DMS 273 (cell line): Measurements from ENCODE around the gene ATP8B2.
A peak's percentile ranks its signal among the peaks of the same experiment; 100 is the strongest.
"Not testable (repeated sequence)": the region's sequence is repeated elsewhere in the genome, so short reads cannot be mapped to it uniquely, and the experiment has no call there.

ENCODE experiments used
- DNase-seq: peaks from one replicate; lab custom pipeline; 2025; ENCODE audit not compliant: unreplicated experiment; lab: John Stamatoyannopoulos, UW

Gene ATP8B2, protein sequence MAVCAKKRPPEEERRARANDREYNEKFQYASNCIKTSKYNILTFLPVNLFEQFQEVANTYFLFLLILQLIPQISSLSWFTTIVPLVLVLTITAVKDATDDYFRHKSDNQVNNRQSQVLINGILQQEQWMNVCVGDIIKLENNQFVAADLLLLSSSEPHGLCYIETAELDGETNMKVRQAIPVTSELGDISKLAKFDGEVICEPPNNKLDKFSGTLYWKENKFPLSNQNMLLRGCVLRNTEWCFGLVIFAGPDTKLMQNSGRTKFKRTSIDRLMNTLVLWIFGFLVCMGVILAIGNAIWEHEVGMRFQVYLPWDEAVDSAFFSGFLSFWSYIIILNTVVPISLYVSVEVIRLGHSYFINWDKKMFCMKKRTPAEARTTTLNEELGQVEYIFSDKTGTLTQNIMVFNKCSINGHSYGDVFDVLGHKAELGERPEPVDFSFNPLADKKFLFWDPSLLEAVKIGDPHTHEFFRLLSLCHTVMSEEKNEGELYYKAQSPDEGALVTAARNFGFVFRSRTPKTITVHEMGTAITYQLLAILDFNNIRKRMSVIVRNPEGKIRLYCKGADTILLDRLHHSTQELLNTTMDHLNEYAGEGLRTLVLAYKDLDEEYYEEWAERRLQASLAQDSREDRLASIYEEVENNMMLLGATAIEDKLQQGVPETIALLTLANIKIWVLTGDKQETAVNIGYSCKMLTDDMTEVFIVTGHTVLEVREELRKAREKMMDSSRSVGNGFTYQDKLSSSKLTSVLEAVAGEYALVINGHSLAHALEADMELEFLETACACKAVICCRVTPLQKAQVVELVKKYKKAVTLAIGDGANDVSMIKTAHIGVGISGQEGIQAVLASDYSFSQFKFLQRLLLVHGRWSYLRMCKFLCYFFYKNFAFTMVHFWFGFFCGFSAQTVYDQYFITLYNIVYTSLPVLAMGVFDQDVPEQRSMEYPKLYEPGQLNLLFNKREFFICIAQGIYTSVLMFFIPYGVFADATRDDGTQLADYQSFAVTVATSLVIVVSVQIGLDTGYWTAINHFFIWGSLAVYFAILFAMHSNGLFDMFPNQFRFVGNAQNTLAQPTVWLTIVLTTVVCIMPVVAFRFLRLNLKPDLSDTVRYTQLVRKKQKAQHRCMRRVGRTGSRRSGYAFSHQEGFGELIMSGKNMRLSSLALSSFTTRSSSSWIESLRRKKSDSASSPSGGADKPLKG

DNA sequence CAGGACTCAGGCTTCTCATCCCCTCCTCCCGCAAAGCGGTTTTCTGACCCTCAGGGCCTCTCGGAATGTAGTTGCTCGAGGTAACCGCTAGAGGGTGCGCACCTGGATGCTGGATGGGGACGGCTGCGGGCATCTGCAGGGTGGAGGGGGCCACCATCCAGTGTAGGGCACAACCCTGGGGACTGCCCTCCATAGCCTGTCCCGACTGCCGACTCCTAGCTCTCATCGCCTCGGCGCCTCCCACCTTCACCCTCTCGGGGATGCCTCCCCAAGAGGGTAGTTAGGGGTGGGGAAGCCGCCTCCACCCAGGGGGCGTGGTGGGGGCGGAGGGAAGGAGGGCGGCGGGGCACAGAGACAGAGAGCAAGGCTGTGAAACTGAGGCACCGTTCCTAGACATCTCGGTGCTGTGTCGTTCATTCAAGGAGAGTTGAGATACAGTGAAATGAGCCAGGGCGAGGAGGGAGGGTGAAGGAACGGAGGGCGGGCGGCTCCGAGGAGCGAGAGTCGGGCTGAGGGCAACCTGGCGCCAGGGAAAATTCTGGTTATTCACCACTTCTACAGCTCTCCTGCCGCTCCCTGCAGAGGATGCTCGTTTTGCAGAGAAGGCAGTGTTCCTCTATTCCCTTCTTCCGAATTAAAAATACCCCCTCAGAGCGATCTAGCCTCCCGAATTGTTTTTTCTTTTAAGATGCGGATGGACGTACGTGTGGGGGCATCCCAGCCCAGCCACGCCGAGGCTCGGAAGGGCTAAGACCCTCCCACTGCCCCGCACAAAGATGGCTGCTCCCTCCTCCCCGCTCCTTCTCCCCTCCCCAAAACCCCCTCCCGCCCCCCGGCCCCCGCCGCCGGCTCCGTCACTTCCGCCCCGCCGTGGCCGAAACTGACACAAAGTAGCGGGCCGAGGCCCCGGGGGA is at the start of gene ATP8B2:
Gene ATP8B2, plus strand, starts transcription at position 857 of the 914 bp plus-strand sequence. CDS start 2,617 bp downstream, outside the sequence.
- peak; percentile 92 for DNase-seq

GRCh38 chr1:154276797-154277196 is 48.5 kb upstream of the ATP8B2 start:
- DNase-seq = peak; percentile 20

DNA sequence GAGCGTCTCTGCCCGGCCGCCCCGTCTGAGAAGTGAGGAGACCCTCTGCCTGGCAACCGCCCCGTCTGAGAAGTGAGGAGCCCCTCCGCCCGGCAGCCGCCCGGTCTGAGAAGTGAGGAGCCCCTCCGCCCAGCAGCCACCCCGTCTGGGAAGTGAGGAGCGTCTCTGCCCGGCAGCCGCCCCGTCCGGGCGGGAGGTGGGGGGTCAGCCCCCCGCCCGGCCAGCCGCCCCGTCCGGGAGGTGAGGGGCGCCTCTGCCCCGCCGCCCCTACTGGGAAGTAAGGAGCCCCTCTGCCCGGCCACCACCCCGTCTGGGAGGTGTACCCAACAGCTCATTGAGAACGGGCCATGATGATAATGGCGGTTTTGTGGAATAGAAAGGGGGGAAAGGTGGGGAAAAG is 37.7 kb upstream of the ATP8B2 start:
- not testable (repeated sequence) for DNase-seq

DNA sequence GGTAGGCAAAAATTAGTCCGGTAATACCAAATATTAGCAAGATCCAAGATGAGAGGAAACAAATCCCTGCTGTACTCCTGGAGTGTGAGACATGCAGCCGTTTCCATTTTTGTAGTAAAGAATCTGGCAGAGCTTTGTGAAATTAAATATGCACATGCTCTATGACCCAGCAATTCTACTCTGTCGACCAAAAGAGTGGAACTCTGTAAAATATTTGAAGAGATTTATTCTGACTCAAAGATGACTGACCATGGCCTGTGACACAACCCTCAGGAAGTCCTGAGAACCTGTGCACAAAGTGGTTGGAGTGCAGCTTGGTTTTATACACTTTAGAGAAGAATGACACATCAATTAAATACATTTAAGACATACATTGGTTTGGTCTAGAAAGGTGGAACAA is 36.7 kb upstream of the ATP8B2 start:
- DNase-seq = no peak

GRCh38 chr1:154290921-154291320 is 34.4 kb upstream of the ATP8B2 start:
- no peak for DNase-seq

- DNase-seq = peak; percentile 17
Measured at GRCh38 chr1:154295408-154296235, 29.7 kb upstream of the ATP8B2 start.

GRCh38 chr1:154301582-154301981 is 23.7 kb upstream of the ATP8B2 start:
- DNase-seq = no peak

DNA sequence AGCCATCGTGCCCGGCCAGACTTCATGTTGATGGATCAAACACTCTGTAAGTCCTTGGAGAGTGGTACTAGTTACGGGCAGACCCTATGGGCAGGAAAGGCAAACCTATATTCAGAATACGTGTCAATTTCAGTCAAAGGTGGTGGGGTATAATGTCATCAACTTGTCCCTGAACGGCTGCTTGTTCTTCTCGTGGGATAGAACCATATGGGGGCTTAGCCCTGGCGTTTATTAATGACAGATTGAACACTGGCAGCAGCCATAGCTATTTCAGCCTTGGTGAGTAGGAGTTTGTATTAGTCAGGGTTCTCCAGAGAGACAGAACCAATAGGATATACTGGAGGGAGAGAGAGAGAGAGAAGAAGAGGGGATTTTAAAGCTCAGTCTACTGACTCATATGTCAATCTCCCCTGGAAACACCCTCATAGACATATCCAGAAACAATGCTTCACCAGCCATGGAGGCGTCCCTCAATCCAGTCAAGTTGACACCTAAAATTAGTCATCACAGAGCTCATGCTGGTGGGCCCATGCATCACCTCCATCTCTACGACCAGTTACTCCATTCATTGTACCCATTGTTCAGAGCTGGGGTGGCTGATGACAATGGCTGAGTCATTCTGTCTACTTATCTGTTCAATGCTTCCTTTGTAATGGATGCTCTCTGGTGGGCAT is 20.5 kb upstream of the ATP8B2 start:
- DNase-seq = no peak

DNA sequence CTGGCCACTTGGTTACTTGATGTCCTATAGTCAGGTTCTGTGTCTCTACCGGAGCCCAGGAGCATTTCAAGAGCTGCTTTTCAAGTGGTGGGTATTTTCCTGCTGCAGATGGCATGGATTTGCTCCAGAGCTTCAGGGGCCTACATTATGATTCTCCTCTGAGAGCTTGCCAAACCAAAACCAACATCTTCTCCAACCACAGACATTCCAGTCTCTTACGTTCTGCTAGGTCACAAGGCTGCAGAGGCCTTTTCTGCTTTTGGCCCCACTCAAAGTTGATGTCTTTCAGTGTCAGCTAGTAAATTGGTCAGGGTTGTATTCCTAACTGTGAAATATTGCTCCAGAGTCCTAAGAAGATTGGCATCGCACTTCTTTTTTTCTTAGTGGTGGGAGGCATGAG is 19.2 kb upstream of the ATP8B2 start:
- no peak for DNase-seq

GRCh38 chr1:154307670-154308270 is 17.6 kb upstream of the ATP8B2 start:
- DNase-seq = not testable (repeated sequence)

DNA sequence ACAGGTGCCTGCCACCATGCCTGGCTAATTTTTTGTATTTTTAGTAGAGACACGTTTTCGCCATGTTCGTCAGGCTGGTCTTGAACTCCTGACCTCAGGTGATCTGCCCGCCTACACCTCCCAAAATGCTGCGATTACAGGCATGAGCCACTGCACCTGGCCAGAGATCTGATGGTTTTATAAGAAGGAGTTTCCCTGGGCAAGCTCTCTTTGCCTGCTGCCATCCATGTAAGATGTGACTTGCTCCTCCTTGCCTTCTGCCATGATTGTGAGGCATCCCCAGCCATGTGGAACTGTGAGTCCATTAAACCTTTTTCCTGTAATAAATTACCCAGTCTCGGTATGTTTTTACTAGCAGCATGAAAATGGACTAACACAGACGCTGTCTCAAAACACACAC is 16.2 kb upstream of the ATP8B2 start:
- DNase-seq = not testable (repeated sequence)

- not testable (repeated sequence) for DNase-seq
Measured at GRCh38 chr1:154312229-154313065, 12.9 kb upstream of the ATP8B2 start.

- DNase-seq = no peak
Measured at GRCh38 chr1:154313066-154313356, 12.3 kb upstream of the ATP8B2 start.

GRCh38 chr1:154314226-154314625 is 11.1 kb upstream of the ATP8B2 start:
- not testable (repeated sequence) for DNase-seq

DNA sequence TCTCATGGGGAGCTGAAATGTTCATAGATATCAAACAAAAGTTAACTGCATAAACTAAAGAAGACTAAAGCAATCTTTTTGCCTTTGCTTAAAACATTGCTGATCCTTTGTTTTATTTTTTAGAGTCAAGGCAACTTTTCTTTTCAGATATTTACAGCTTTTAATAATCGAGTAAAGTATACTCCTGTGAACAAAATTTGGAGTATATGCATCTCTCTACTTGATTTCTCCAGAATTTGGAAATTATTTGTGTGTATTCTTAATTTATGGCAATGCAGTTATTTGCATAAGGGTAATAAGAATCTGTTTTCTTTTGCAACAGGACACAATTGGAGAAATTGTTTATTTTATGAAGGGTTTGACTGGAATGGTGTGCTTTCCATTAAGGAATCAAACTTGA is 8.6 kb upstream of the ATP8B2 start:
- DNase-seq = no peak

- no peak for DNase-seq
Measured at GRCh38 chr1:154318386-154318785, 6.9 kb upstream of the ATP8B2 start.

DNA sequence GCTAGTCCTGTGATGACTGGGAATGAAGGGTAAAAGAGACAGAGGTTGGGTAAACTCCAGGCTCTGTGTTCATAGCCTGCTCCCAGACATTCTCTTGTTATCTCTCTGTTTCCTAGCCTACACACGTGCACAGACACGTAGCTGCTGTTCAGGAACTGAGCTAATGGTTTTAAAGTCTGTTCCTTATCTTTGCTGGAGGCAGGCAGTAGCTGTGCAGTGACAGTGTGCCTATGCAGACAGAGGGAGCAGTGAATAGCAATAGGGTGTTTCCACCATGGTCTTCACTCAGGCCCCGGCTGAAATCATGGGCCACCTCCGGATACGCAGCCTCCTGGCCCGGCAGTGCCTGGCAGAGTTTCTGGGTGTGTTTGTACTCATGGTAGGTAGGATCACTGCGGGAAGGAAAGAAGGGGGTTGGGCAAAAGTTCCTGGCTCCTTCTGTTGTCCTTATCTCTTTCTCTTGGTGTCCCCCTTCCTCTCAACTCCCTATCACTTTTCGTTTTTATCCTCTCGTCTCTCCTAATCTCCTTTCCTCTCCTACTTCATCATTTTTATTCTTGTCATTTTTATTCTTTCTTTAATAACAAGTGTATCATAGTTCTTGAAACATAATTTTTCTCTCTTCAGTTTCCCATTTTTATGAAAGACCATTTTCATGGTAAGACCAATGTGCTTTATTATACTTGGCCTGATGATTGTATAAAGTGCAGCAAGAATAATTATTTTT is 4.3 kb upstream of the ATP8B2 start, which contains the start of gene AQP10:
Gene AQP10, plus strand, starts transcription at position 212 of the 727 bp plus-strand sequence. Its CDS starts 63 bp downstream, at position 275.
- peak; percentile 27 for DNase-seq
